ENCODE results near the gene CFAP119. TPM values are rescaled to one million over a fixed set of nuclear protein-coding genes. Genes with fewer than 3 reads are reported as not detected.

CFAP119 gene
- total and polyA plus RNA-seq, 9 of the 15 experiments (the other 6 are each of a cell fraction or from before 2014, with no cell fraction given): 5.5 to 33.7 (median 9.6) TPM

GRCh38 chr16:30762991-30763725 is 1.3 kb upstream of the CFAP119 start:
- Histone ChIP-seq H3K27me3 (ENCODE audit: control insufficient read depth in 2 of 2, insufficient read depth in 2 of 2, low read length in 2 of 2) (no peaks in the 10 kb centered on the region), H3K36me3 (ENCODE audit: control insufficient read depth, insufficient read depth, low read length) (peaks cover 77% of the 10 kb centered on the region), H3K4me2 (ENCODE audit: insufficient read depth, low read length) (peak overlapping the region; percentile 94), H3K9me3 (replicated peaks; ENCODE audit: control insufficient read depth, insufficient read depth, low read depth, low read length) (no peaks in the 10 kb centered on the region), H3K9me1 (ENCODE audit: control insufficient read depth, insufficient read depth, low read length) (no peaks in the 10 kb centered on the region), H3K79me2 (ENCODE audit: control insufficient read depth, insufficient read depth, low read length) (peaks cover 42% of the 10 kb centered on the region), H3K4me1 (replicated peaks in 1 of 2; ENCODE audit: control insufficient read depth in 2 of 2, insufficient read depth in 2 of 2, low read length in 2 of 2) (peaks cover 19 to 51% of the 10 kb centered on the region in 2 experiments; a peak in 4 of 5 replicates), H3K9ac (ENCODE audit: insufficient read depth in 1 of 2, low read depth in 2 of 2, low read length in 2 of 2) (peak overlapping the region; percentile 96), H4K20me1 (replicated peaks; ENCODE audit: control insufficient read depth, insufficient read depth, low read length) (no peaks in the 10 kb centered on the region), H3K27ac (ENCODE audit: extremely low read depth, low read depth, low read length) (peak overlapping the region; percentile 87), H2AFZ (ENCODE audit: low read depth, low read length) (no peak overlapping the region), H3K4me3 (peak overlapping the region; percentile 88)
- 54% methylated on average over 14 of the region's 15 CpGs for WGBS (ENCODE audit: insufficient coverage, low coverage, missing lambda C conversion rate)
- BruUV-seq (replicated peaks): no TSS peak
- CTCF ChIA-PET (ENCODE audit: low intra/inter-chr PET ratio): no interaction called here
- no peak for DNase-seq (ENCODE audit: extremely low read depth in 1 of 4, low spot score in 3 of 4)
- intact Hi-C loops (cut with micrococcal nuclease) (loop anchor here (2.0 to 5.0 kb wide), 3 partner anchors 14 to 160 kb away; partner anchors contain the start of genes FBXL19 and PHKG2), in situ Hi-C loops (cut with MboI) (no loop called here)
- no peak for ATAC-seq
- POLR2A ChIA-PET: interaction anchor here (0.5 to 1.4 kb wide), 2 partner anchors 12 to 33 kb away, joined by 3 to 5 read pairs; no protein-coding TSS in a partner anchor
- peak; percentile 32 for FAIRE-seq
- TF ChIP-seq ZNF184 (CRISPR knock-in tag; IDR thresholded peaks at IDR 0.05): no peak
- TF ChIP-seq CEBPB (tag; IDR thresholded peaks at IDR 0.05): no peak
- TF ChIP-seq E2F1 (CRISPR knock-in tag; IDR thresholded peaks at IDR 0.05): no peak
- no peak for TF ChIP-seq ZNF518B (CRISPR knock-in tag; IDR thresholded peaks at IDR 0.05)
- TF ChIP-seq CBFA2T2 (conservative IDR thresholded peaks at IDR 0.05): no peak
- no peak for TF ChIP-seq XRCC5 (IDR thresholded peaks at IDR 0.05; ENCODE audit: low read depth, low read length)
- no peak for TF ChIP-seq BACH1 (tag; IDR thresholded peaks at IDR 0.05)
- TF ChIP-seq ZNF143 (CRISPR knock-in tag; IDR thresholded peaks at IDR 0.05): 0 out of 2 replicates have a peak, but pooled peaks have one; percentile 33

Data from K562 (cell line).